ENCODE results near the gene ABCC4.
A peak's percentile ranks its signal among the peaks of the same experiment; 100 is the strongest.
"Not testable (repeated sequence)": the region's sequence is repeated elsewhere in the genome, so short reads cannot be mapped to it uniquely, and the experiment has no call there.

ABCC4 gene

DNA sequence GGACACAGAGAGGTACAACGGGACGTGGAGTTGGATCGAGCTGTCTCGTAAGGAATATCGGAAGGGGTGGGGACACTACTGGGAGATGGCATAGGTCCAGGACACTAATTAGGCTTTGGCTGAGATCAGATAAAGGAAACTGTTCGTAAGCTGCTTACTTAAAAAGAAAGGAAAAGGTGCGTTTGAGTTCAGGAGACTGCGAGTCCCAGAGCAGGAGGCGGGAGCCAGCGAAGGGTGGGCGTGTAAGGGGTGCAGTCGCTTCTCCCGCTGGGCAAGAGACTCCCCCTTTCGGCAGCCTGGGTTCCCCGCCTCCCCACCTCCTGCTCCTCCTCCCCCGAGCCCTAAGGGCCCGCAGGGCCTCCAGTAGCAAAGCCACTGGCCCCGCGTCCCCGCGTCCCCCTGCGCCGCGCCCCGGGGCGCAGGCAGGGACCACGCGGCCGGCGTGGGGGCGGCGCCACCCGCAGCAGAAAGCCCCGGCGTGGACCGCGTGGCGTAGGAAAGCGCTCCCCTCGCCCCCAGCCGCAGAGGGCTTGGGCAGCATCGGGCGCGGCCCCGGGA lies 547 bp downstream of the ABCC4 start:
- DNase-seq (ENCODE audit: low read depth, low spot score): no peak

DNA sequence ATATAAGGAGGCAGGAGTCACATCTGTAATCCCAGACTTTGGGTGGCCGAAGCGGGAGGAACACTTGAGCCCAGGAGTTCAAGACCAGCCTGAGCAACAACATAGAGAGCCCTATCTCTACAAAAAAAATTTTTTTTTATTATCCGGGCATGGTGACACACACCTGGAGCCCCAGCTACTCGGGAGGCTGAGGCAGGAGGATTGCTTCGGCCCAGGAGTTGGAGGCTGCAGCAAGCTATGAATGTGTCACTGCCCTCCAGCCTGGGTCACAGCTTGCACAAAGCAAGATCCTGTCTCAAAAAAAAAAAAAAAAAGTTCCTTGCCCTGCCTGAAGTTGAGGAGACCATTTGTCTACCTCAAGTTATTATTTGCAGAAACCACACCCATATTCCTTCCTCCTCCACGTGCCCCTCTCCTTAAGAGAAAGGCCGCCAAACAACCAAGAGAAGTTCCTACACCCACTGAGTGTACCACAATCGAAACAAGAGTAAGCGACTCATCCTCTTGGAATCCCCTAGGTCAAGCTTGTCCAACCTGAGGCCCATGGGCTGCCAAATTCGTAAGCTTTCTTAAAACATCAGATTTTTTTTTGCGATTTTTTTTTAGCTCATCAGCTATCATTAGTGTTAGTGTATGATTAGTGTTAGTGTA lies 2.2 kb downstream of the ABCC4 start:
- no peak for DNase-seq (ENCODE audit: low read depth, low spot score)

DNA sequence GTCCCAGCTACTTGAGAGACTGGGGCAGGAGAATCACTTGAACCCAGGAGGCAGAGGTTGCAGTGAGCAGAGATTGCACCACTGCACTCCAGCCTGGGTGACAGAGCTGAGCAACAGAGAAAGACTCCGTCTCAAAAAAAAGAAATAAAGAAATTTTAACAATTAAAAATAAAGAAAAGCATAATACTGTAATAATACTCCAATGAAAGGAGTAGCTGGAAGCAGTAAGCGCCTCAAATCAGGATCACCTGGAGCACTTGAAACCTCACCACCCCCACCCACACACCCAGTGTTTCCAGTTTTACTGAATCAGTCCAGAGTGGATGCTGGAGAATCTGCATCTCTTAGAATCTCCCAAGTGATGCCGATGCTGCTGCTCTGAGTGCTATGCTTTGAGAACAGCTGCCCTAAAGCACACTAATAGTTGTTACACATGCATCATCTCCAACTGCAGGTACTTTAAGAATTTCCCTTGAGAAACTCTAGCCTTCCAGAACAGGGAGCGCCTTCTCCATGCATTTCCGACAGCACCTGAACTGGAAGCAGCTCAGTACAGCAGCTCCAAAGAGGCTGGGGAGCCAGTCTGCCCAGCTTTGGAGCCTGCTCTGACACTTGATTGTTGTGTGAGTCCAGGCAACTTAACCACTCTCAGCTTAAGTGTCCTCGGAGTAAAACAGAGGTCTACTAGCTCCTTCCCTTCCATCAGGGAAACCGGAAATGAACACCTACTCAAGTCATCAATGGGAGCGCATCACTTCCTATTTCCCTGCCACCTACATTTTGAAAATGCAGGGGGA lies 2.9 kb downstream of the ABCC4 start:
- no peak for DNase-seq (ENCODE audit: low read depth, low spot score)

DNA sequence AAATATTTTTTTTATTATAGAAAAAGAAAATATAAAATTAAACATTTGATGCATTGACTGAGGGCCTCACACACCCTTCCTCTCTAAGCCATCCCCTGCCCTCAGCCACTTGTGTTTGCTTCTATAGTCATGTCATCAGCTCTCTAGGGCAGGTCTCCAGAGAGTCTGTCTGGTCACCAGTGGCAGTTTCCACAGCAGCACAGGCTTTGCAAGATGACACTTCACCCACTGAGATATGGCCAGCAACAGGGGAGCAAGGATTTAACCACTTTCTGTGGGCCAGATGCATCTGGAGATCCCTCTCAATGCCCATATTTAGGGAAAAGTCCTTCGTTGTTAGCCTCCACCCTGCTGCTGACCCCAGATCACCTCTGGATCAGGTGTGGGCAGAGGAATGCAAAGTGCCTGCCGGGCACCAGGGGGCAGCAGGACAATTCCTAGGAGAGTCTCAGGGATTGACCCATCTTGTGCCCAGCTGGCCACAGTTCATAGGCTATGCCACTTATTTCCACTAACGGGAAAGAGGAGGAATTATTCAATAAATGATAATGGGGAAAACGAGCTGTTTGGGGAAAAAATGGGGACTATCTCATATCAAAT lies 4.8 kb downstream of the ABCC4 start:
- no peak for DNase-seq (ENCODE audit: low read depth, low spot score)

DNA sequence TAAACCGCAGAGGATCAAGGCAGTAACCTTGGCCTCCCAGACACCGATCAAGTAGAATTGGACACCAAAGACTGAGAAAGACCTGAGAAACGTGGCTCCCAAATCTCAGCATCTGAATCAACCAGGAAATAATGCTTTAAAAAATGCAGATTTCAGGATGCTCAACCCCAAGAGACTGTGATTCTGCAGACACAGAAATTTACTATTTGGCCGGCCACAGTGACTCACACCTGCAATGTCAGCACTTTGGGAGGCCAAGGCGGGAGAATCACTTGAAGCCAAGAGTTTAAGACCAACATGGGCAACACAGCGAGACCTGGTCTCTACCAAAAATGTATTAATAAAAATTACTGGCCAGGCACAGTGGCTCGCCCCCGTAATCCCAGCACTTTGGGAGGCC lies 6.2 kb downstream of the ABCC4 start:
- DNase-seq (ENCODE audit: low read depth, low spot score): no peak

DNA sequence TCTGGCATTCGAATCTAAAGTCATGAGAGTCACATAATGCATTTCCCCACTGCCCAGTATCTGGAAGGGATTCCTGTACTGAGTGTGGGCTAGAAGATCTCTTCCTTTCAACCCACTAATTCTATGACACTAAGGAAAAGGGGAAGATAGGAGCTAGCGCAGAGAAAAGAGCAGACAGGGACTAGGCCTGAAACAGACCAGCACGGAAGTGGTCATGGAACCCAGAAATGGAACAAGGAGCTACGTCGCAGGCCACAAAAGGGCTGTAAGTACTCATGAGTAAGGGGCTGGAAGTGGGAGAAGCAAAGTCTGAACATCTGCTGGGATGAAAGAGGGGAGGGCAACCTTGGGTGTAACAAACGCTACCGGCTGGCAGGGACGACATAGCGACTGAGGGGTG lies 8.6 kb downstream of the ABCC4 start:
- no peak for DNase-seq (ENCODE audit: low read depth, low spot score)

DNA sequence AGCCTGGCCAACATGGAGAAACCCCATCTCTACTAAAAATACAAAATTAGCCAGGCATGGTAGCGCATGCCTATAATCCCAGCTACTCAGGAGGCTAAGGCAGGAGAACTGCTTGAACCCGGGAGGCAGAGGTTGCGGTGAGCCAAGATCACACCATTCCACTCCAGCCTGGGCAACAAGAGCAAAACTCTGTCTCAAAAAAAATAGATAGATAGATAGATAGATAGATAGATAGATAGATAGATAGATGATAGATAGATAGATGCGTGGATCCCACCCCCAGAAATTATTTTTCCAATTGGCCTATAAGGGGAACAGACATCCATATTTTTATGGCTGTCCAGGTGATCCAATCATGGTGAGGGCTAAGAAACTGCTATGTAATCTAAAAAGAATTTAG lies 11.3 kb downstream of the ABCC4 start:
- not testable (repeated sequence) for DNase-seq (ENCODE audit: low read depth, low spot score)

DNA sequence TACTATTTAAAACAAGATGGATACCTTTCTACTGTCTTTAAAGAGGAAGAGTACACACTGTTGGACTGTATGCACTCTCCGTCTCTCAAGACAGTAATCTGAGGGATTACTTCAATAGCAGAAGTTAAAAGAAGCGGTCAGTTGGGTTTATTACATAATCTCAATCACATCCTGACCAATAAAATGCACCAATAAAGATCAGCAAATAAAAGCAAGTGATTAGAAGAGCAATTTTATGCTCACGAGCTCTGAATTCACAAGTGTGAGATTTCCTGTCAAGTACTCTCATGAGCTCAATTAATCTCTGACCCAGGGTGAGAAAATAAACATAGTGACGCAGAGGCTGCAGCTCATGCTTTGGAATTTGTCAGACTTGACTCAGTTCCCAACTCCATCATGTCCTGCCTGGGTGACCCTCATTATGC lies 12.2 kb downstream of the ABCC4 start:
- DNase-seq (ENCODE audit: low read depth, low spot score): no peak

DNA sequence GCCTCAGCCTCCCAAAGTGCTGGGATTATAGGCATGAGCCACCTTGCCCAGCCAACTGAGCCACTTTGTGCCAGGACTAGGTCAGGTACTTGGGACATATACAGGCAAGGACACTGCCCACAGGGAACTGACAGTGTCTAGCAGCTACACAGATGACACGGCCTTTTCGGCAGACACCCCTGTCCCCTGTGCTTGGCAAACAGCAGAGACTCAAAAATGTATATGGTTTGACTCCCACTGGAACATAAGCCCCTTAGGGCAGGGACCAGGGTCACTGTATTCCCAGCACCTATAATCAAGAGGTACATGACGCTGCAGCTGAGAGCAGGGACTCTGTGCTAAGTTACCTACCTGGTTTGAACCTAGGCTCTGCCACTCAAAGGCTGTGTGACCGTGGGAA lies 16.8 kb downstream of the ABCC4 start:
- DNase-seq (ENCODE audit: low read depth, low spot score): no peak

DNA sequence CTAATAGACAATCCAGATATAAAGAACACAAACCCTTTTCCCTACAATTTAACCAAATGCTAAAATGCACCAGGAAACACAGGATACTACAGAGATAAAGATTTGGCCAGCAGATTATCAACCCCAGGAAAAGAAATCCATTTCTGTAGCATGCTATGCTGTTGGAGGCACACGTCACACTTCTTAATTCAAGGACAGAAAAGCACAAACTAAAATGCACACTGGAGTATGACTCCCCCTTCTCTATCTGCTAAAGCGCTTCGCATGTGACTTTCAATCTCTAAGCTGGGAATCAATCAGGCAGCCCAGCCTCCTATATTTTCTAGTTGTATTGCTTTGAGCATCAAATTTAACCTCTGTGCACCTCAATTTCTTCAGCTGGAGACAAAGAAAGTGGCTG lies 22.2 kb downstream of the ABCC4 start:
- DNase-seq (ENCODE audit: low read depth, low spot score): no peak

DNA sequence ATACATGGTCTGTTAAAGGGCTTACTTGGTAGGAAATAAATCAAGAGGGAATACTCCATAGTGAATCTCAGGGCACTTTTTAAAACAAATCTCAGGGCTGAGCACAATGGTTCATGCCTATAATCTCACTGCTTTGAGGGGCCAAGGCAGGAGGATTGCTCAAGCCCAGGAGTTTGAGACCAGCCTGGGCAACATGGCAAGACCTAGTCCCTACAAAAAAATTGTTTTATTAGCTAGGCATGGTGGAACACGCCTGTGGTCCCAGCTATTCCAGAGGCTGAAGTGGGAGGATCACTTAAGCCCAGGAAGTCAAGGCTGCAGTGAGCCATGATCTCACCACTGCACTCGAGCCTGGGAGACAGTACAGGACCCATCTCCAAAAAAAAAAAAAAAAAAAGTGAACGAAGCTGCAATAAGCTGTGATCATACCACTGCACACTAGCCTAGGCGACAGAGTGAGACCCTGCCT lies 25.2 kb downstream of the ABCC4 start:
- no peak for DNase-seq (ENCODE audit: low read depth, low spot score)

DNA sequence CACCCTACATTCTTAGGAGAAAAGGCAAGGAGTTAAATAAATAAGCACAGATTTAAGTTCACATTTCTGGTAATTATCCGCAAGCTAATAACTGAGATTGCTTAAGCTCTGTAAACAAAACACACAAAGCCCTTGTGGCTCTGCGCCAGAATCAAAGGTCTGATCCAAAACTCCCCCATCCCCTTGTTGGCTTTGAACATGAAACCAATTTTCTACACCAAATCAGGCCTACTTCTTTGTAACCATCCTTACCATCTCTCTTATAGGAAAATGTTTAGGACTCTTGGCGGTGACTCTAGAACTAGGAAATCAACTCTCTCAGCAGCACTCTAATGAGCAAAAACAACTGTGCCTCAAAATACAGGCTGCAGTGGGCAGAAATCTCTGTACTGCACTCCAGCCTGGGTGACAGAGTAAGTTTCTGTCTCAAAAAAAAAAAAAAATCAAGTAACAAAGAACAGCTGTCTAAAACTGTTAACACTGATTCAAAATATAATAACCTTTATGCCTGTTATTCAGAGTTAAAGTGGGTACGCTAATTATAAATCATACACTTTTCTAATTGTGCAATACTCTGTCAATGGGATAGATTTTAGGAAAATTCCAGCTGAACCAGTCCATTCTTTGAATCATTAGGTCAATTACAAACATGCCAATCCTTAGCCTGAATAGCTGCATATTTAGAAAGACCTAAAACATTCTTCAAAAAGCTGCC lies 25.8 kb downstream of the ABCC4 start:
- DNase-seq (ENCODE audit: low read depth, low spot score): no peak

DNA sequence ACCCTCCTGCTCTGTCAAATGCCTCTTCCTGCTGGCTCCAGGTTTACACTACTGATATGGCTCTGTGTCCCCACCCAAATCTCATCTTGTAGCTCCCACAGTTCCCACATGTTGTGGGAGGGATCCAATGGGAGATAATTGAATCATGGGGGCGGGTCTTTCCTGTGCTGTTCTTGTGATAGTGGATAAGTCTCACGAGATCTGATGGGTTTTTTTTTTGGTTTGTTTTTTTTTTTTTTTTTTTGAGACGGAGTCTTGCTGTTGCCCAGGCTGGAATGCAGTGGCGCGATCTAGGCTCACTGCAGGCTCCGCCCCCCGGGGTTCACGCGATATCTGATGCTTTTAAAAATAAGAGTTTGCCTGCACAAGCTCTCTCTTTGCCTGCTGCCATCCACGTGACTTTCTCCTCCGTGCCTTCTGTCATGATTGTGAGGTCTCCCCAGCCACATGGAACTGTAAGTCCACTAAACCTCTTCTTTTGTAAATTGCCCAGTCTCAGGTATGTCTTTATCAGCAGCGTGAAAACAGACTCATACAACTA lies 27.6 kb downstream of the ABCC4 start:
- not testable (repeated sequence) for DNase-seq (ENCODE audit: low read depth, low spot score)

DNA sequence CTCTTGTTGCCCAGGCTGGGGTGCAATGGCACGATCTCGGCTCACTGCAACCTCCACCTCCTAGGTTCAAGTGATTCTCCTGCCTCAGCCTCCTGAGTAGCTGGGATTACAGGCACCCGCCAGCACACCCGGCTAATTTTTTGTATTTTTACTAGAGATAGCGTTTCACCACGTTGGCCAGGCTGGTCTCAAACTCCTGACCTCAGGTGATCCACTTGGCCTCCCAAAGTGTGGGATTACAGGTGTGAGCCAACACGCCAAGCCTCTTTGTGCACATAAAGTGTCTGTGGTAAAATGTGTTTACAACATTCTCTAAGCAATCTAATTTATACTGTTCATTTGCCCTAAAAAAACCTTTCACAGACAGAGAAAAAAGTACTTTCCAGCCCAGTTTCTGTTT lies 29.2 kb downstream of the ABCC4 start:
- DNase-seq (ENCODE audit: low read depth, low spot score): not testable (repeated sequence)

DNA sequence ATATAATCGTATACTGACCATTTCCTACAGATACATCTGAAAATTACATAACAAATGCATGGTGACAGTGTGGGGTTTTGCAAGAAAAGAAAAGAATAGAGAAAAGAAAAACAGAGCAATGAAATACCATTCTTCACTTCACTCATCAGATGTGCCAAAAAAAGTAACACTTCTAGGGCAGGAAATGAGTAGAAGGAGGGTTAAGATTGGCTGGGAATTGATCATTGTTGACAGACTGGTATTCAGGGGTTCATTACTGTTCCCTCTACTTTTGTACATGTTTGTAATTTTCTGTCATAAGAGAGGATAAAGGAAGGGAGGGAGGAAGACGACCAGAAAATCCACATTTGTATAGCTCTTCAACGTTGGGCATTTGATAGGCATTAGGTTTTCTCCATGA lies 31.5 kb downstream of the ABCC4 start:
- DNase-seq (ENCODE audit: low read depth, low spot score): no peak

DNA sequence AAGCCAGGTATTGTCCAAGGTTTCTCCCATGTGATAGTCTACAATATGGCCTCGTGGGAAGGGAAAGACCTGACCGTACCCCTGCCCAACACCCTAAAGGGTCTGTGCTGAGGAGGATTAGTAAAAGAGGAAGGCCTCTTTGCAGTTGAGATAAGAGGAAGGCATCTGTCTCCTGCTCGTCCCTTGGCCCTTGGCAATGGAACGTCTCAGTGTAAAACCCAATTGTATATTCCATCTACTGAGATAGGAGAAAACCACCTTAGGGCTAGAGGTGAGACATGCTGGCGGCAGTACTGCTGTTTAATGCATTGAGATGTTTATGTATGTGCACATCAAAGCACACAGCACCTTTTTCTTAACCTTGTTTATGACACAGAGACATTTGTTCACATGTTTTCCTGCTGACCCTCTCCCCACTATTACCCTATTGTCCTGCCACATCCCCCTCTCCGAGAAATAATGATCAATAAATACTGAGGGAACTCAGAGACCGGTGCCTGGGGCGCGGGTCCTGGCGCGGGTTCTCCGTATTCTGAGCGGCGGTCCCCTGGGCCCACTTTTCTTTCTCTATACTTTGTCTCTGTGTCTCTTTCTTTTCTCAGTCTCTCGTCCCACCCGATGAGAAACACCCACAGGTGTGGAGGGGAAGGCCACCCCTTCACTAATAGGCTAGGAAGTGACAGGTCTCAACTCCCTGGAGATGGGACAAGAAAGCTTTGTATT lies 32.7 kb downstream of the ABCC4 start:
- DNase-seq (ENCODE audit: low read depth, low spot score): not testable (repeated sequence)

DNA sequence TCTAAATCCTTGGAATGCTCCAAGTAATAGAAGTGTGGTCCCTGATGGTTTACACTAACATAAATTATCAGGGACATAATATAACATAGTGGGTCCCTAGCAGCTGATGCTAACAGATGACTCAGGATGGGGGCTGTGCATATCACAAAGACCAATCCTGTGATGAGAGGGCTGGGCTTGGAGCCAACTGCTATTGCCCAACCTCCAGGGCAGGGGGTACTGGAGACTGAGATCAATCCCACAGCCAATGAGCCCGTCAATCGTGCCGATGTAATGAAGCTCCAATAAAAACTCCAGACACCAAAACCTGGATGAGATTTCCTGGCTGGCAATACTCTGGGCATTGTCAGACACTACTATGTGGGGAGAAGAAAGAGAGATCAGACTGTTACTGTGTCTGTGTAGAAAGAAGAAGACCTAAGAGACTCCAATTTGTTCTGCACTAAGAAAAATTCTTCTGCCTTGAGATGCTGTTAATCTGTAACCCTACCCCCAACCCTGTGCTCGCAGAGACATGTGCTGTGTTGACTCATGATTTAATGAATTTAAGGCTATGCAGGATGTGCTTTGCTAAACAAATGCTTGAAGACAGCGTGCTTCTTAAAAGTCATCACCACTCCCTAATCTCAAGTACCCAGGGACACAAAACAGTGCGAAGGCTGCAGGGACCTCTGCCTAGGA lies 33.4 kb downstream of the ABCC4 start:
- peak; percentile 59 for DNase-seq (ENCODE audit: low read depth, low spot score)

DNA sequence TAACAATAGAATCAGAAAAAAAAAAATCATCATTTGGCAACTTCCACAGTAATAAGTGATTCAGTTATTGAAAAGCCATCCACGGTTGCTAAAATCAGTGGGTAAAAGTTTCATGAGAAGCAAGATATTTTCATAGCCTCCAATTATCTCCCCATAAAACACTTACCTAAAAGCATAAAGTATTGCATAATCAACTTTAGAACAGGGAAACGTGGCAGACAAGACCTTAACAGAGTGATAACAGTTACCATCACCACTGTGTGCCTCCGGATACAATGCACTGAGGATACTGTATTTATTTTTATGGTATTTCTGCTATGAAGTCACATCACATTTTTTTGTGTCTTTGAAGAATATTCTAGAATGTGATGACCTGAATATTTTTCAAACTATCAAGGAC lies 37.0 kb downstream of the ABCC4 start:
- no peak for DNase-seq (ENCODE audit: low read depth, low spot score)

DNA sequence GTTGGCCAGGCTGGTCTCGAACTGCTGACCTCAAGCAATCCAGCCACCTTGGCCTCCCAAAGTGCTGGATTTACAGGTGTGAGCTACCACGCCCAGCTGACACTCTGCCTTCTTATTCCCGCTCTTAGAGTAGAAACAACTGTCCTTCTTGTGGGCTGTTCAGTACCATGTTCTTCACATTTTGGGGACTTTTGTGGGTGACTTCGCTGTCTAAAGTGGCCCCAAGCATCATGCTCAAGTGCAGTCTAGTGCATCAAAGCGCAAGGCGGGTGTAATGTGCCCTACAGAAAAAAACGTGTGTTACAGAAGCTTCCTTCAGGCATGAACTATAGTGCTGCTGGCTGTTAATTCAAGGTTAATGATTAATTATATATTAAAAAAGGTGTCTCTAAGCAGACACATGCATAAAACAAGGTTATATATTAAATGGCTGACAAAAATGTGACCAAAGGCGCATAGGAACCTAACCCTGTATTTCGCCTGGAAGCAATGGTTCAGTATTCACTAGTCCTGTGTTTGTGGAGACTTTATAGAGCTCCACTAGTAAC lies 38.3 kb downstream of the ABCC4 start:
- no peak for DNase-seq (ENCODE audit: low read depth, low spot score)

DNA sequence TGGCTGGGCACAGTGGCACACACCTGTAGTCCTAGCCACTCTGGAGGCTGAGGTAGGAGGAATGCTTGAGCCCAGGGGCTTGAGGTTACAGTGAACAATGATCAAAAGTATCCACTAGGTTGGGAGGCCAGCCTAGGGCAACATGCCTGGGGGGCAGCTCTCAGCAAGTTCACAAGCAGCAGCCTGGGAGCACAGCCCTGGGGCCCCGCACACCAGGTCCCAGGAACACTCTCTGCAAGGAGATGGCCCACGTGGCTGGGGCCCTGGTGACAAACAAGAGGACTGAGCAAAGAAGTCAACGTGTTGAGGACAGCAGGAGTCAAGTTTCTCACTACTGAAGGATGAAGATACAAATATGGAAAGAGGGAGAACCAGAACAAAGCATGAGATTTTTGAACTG lies 39.3 kb downstream of the ABCC4 start:
- no peak for DNase-seq (ENCODE audit: low read depth, low spot score)
